AG10803 (cell line): ENCODE data around the gene MRPL27.

Source experiments
- DNase-seq: peaks from one replicate; pipeline ENCODE4 v3.0.0; 2010; ENCODE audit warnings: low read depth
- H3K4me3 ChIP-seq: 2 replicates; pipeline ENCODE4 v1.5.1; 2011; ENCODE audit warnings: mild to moderate bottlenecking, low read length, control low read depth
- TF ChIP-seq, protein P1 (sequence below): conservative IDR thresholded peaks from 2 replicates; pipeline ENCODE4 v1.5.1; 2011; ENCODE audit warnings: mild to moderate bottlenecking, low read length, control low read depth, inconsistent platforms

MRPL27 gene

GRCh38 chr17:50364061-50364458, 8.9 kb downstream of the MRPL27 start:
- no peak overlapping the region for H3K4me3 ChIP-seq
- TF ChIP-seq, protein P1, sequence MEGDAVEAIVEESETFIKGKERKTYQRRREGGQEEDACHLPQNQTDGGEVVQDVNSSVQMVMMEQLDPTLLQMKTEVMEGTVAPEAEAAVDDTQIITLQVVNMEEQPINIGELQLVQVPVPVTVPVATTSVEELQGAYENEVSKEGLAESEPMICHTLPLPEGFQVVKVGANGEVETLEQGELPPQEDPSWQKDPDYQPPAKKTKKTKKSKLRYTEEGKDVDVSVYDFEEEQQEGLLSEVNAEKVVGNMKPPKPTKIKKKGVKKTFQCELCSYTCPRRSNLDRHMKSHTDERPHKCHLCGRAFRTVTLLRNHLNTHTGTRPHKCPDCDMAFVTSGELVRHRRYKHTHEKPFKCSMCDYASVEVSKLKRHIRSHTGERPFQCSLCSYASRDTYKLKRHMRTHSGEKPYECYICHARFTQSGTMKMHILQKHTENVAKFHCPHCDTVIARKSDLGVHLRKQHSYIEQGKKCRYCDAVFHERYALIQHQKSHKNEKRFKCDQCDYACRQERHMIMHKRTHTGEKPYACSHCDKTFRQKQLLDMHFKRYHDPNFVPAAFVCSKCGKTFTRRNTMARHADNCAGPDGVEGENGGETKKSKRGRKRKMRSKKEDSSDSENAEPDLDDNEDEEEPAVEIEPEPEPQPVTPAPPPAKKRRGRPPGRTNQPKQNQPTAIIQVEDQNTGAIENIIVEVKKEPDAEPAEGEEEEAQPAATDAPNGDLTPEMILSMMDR = no peak
- no peak for DNase-seq

DNA sequence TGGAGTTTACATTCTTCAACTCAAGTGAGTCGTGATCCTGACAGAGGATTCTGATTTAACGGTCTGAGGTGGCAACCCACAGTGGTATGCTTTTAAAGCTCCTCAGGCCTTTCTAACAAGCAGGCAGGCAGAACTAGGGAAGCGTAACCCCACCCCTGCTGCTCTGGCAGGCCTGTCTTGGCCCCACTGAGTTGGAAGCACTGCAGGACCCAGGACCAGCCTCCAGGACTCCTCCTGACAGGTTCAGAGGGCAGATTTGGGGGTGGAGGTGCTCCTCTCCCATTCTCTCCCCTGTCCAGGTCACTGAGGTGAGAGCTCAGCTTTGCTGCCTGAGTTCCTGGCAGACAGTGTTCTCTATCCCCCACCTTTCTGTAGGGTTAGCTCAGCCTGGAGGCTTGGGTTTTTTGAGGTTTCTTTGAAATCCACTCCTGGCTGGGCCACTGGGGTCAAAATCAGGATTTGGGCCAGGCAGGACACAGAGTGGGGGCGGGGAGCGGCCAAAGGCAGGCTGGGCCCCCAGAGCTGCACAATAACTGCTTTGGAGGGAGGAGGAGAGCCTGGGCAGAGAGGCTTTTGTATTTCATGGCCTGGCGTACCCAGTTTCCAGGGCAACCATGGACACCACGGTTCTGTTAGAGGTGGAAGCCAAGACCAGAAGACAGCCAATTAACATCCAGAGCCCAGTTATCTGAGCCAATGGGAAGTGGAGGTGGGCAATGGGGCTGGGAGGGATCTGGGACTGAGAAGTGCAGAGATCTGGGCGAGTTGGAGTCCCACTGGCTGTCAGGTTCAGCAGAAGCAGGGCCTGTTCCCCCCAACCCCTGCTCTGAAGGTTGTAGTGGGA, 9.5 kb downstream of the MRPL27 start:
- DNase-seq = peak; percentile 27
- TF ChIP-seq, protein P1 = no peak
- H3K4me3 ChIP-seq = no peak overlapping the region

- DNase-seq = no peak
- TF ChIP-seq, protein P1 = no peak
Observed at GRCh38 chr17:50362661-50363060, 10.3 kb downstream of the MRPL27 start.

GRCh38 chr17:50361561-50362480, 11.2 kb downstream of the MRPL27 start:
- no peak overlapping the region for H3K4me3 ChIP-seq
- peak; percentile 74 for DNase-seq
- TF ChIP-seq, protein P1 = peak; percentile 79

More at GRCh38 chr17:50362661-50363060, 10.3 kb downstream of the MRPL27 start:
- H3K4me3 ChIP-seq = no peak overlapping the region

GRCh38 chr17:50360486-50361115, 12.4 kb downstream of the MRPL27 start:
- DNase-seq = no peak
- H3K4me3 ChIP-seq = no peak overlapping the region
- TF ChIP-seq, protein P1 = no peak

GRCh38 chr17:50359998-50360461, 13.0 kb downstream of the MRPL27 start:
- TF ChIP-seq, protein P1 = no peak
- no peak overlapping the region for H3K4me3 ChIP-seq
- no peak for DNase-seq
